H9 (cell line): ENCODE results near the gene ONECUT3. TPM values are rescaled to one million over a fixed set of nuclear protein-coding genes. Genes with fewer than 3 reads are reported as not detected.
"Not testable (repeated sequence)": the region's sequence is repeated elsewhere in the genome, so short reads cannot be mapped to it uniquely, and the experiment has no call there.

ENCODE experiments used
- DNase-seq: peaks from one replicate; pipeline ENCODE4 v3.0.0-alpha.2; 2017
- H2AFZ ChIP-seq: one replicate; pipeline ENCODE4 v1.6.1; 2013; ENCODE audit warnings: mild to moderate bottlenecking, low read length, control low read depth, moderate library complexity
- H2AK5ac ChIP-seq: 2 replicates; pipeline ENCODE4 v1.6.1; 2013; ENCODE audit warnings: low read length, control low read depth, mixed read lengths; ENCODE audit not compliant: insufficient read length
- H2BK120ac ChIP-seq: one replicate; pipeline ENCODE4 v1.6.1; 2013; ENCODE audit warnings: low read depth, mild to moderate bottlenecking, low read length, control low read depth, inconsistent platforms; ENCODE audit not compliant: poor library complexity, severe bottlenecking
- H2BK12ac ChIP-seq: 2 replicates; pipeline ENCODE4 v1.6.1; 2013; ENCODE audit warnings: low read length, control low read depth, mixed read lengths, low read depth; ENCODE audit not compliant: insufficient read length
- H2BK15ac ChIP-seq: 2 replicates; pipeline ENCODE4 v1.6.1; 2013; ENCODE audit warnings: low read depth, low read length, control low read depth
- H2BK20ac ChIP-seq: one replicate; pipeline ENCODE4 v1.6.1; 2013; ENCODE audit warnings: low read depth, mild to moderate bottlenecking, low read length, control low read depth, inconsistent platforms; ENCODE audit not compliant: poor library complexity, severe bottlenecking
- H2BK5ac ChIP-seq: 2 replicates; pipeline ENCODE4 v1.6.1; 2013; ENCODE audit warnings: low read length, control low read depth, mixed read lengths; ENCODE audit not compliant: insufficient read length
- H3K14ac ChIP-seq: 2 replicates; pipeline ENCODE4 v1.6.1; 2013; ENCODE audit warnings: low read length, control low read depth; ENCODE audit not compliant: insufficient read depth
- H3K18ac ChIP-seq: 2 replicates; pipeline ENCODE4 v1.6.1; 2013; ENCODE audit warnings: low read depth, mild to moderate bottlenecking, mixed read lengths, low read length, control low read depth; ENCODE audit not compliant: insufficient read length
- H3K23ac ChIP-seq: 2 replicates; pipeline ENCODE4 v1.6.1; 2013; ENCODE audit warnings: low read length, control low read depth, mixed read lengths, low read depth; ENCODE audit not compliant: insufficient read length
- H3K23me2 ChIP-seq: 2 replicates; pipeline ENCODE4 v1.6.1; 2013; ENCODE audit warnings: low read depth, mild to moderate bottlenecking, mixed read lengths, low read length, control low read depth; ENCODE audit not compliant: insufficient read length, poor library complexity, severe bottlenecking
- H3K27ac ChIP-seq: 2 replicates; pipeline ENCODE4 v1.5.1; 2013; ENCODE audit warnings: low read length, control low read depth, mixed read lengths, low read depth; ENCODE audit not compliant: insufficient read length
- H3K27me3 ChIP-seq: 2 replicates; pipeline ENCODE4 v1.6.1; 2013; ENCODE audit warnings: low read length, control low read depth, inconsistent platforms; ENCODE audit not compliant: insufficient read depth
- H3K4ac ChIP-seq: 2 replicates; pipeline ENCODE4 v1.6.1; 2013; ENCODE audit warnings: low read depth, mild to moderate bottlenecking, control low read depth, inconsistent platforms, low read length, moderate library complexity
- H3K4me1 ChIP-seq: 2 replicates; pipeline ENCODE4 v1.6.1; 2013; ENCODE audit warnings: low read length, control low read depth, inconsistent platforms; ENCODE audit not compliant: insufficient read depth
- H3K4me2 ChIP-seq: 2 replicates; pipeline ENCODE4 v1.6.1; 2013; ENCODE audit warnings: low read length, control low read depth, mixed read lengths; ENCODE audit not compliant: insufficient read length, insufficient read depth
- H3K56ac ChIP-seq: 2 replicates; pipeline ENCODE4 v1.6.1; 2013; ENCODE audit warnings: low read depth, mild to moderate bottlenecking, mixed read lengths, low read length, control low read depth; ENCODE audit not compliant: insufficient read length
- H3K79me1 ChIP-seq: 2 replicates; pipeline ENCODE4 v1.6.1; 2013; ENCODE audit warnings: low read depth, mild to moderate bottlenecking, moderate library complexity, low read length, control low read depth, inconsistent platforms; ENCODE audit not compliant: insufficient read depth, poor library complexity, severe bottlenecking
- H3K79me2 ChIP-seq: 2 replicates; pipeline ENCODE4 v1.6.1; 2013; ENCODE audit warnings: low read length, control low read depth, inconsistent platforms; ENCODE audit not compliant: insufficient read depth
- H3K9ac ChIP-seq: 2 replicates; pipeline ENCODE4 v1.6.1; 2013; ENCODE audit warnings: low read length, control low read depth, mixed read lengths; ENCODE audit not compliant: insufficient read length; ENCODE audit errors: extremely low read depth
- H3K9me3 ChIP-seq: one replicate; pipeline ENCODE4 v1.6.1; 2013; ENCODE audit warnings: low read depth, low read length, inconsistent platforms; ENCODE audit not compliant: control insufficient read depth
- H3T11ph ChIP-seq: one replicate; pipeline ENCODE4 v1.6.1; 2013; ENCODE audit warnings: mild to moderate bottlenecking, low read length, control low read depth, inconsistent platforms
- H4K20me1 ChIP-seq: one replicate; pipeline ENCODE4 v1.6.1; 2013; ENCODE audit not compliant: control insufficient read depth, insufficient read length, insufficient read depth
- H4K5ac ChIP-seq: 2 replicates; pipeline ENCODE4 v1.6.1; 2013; ENCODE audit warnings: low read depth, mild to moderate bottlenecking, mixed read lengths, low read length, control low read depth; ENCODE audit not compliant: insufficient read length
- H4K8ac ChIP-seq: replicated peaks from 2 replicates; pipeline ENCODE4 v1.6.1; 2013; ENCODE audit warnings: low read length, control low read depth, mixed read lengths, low read depth; ENCODE audit not compliant: insufficient read length
- H4K91ac ChIP-seq: 2 replicates; pipeline ENCODE4 v1.6.1; 2013; ENCODE audit warnings: low read depth, mild to moderate bottlenecking, moderate library complexity, mixed read lengths, low read length, control low read depth; ENCODE audit not compliant: insufficient read length
- H3K27ac Mint-ChIP-seq, 3 experiments: 2 replicates in 2 of 3; 3 replicates in 1 of 3; pipeline ENCODE4 v1.8.0; 2020 to 2021; ENCODE audit warnings: mixed read lengths in 3 of 3, mild to moderate bottlenecking in 1 of 3, moderate library complexity in 1 of 3
- H3K27me3 Mint-ChIP-seq: 2 replicates; pipeline ENCODE4 v1.8.0; 2021; ENCODE audit warnings: low read depth, mild to moderate bottlenecking, moderate library complexity, mixed read lengths
- H3K36me3 Mint-ChIP-seq, 3 experiments: 2 replicates in 2 of 3; 3 replicates in 1 of 3; pipeline ENCODE4 v1.8.0; 2020 to 2021; ENCODE audit warnings: low read depth in 3 of 3, mixed read lengths in 3 of 3; ENCODE audit not compliant: insufficient read depth in 1 of 3
- H3K4me1 Mint-ChIP-seq, 2 experiments: 2 replicates each; pipeline ENCODE4 v1.8.0; 2020; ENCODE audit warnings: mixed read lengths in 2 of 2
- H3K4me3 Mint-ChIP-seq, 2 experiments: 2 replicates in 1 of 2; 3 replicates in 1 of 2; pipeline ENCODE4 v1.8.0; 2020 to 2021; ENCODE audit warnings: mild to moderate bottlenecking in 2 of 2, mixed read lengths in 2 of 2, moderate library complexity in 1 of 2
- H3K9me3 Mint-ChIP-seq, 2 experiments: 2 replicates in 1 of 2; 3 replicates in 1 of 2; pipeline ENCODE4 v1.8.0; 2020; ENCODE audit warnings: mild to moderate bottlenecking in 2 of 2, mixed read lengths in 2 of 2, moderate library complexity in 1 of 2
- WGBS: extraction: QIAGEN DNeasy Blood & Tissue Kit; methylation state at CpG from one replicate; pipeline ENCODE4 v1.1.7; 2013; ENCODE audit warnings: missing lambda C conversion rate, low lambda C conversion rate, mixed read lengths; ENCODE audit not compliant: insufficient read length; ENCODE audit errors: extremely low coverage; 5-methylcytosine and 5-hydroxymethylcytosine counted together
- total RNA-seq: library from RNA; stranded (reverse); gene quantifications from 2 replicates; pipeline ENCODE4 v1.2.1, GENCODE V29; 2021
- TF ChIP-seq, protein P1 (sequence below): fragments of 200-600 bp; sonication (generic); conservative IDR thresholded peaks from 3 replicates; pipeline ENCODE4 v1.8.0; 2021; ENCODE audit warnings: antibody characterized with exemption, mild to moderate bottlenecking

ONECUT3 gene
- total RNA-seq, 1 experiment from 2014 or later = 0.04 TPM

DNA sequence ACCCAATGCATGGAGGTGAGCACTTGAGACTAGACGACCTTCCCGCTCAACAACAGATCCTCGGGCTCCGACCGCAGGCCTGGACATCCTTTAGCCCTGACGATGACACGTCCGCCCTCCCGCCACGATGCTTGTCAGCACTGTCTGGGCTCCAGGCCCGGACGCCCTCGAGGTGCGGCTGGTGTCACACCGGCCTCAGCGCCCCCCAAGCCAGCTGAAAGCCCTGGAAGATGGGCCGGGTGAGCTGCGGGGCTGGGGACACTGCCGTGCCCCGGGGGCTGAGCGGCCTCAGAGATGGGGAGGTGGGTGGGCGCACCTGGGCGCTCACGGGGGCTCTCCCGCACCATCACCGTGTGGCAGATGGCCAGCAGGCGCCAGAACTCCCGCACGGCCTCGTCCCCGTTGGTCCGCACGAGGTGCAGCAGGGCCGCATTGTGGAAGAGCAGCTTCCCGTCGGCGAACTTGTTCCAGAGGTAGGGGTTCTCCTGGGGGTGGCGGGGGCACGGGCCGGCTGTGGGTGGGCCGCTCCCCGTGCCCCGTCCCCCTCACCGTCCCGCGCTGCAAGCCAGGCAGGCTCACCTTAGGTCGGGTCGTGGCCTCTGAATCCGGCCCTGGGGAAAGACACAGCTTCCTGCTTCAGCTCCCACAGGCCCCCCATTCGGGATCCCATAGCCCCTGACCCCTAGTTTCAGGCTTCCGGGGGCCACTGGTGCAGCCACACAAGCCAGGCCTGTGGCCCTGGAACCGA lies 43.3 kb downstream of the ONECUT3 start:
- H3K4me1 Mint-ChIP-seq = peaks cover 8 to 12% of the 10 kb centered on the region in 2 experiments
- Histone ChIP-seq H2AK5ac (no peak overlapping the region), H3K27me3 (no peaks in the 10 kb centered on the region), H3K14ac (no peak overlapping the region), H3K23me2 (no peaks in the 10 kb centered on the region), H4K5ac (no peak overlapping the region), H3K79me1 (no peaks in the 10 kb centered on the region), H3K56ac (no peak overlapping the region), H3K23ac (no peak overlapping the region), H3K27ac (no peak overlapping the region), H3K18ac (no peak overlapping the region), H2BK20ac (no peak overlapping the region), H4K8ac (no peak overlapping the region), H3K4me2 (no peak overlapping the region), H3K4ac (no peak overlapping the region), H2BK120ac (no peak overlapping the region), H2BK15ac (no peak overlapping the region), H2AFZ (no peak overlapping the region), H4K91ac (no peak overlapping the region), H2BK5ac (no peak overlapping the region), H3K79me2 (no peaks in the 10 kb centered on the region), H4K20me1 (no peaks in the 10 kb centered on the region), H3K9ac (no peak overlapping the region), H3K4me1 (0 out of 2 replicates have a peak, but pooled peaks cover 2% of the 10 kb centered on the region), H3T11ph (no peak overlapping the region), H3K9me3 (no peaks in the 10 kb centered on the region), H2BK12ac (no peak overlapping the region)
- no peak overlapping the region for H3K4me3 Mint-ChIP-seq
- H3K36me3 Mint-ChIP-seq = peaks cover 0 to 5% (median 3%) of the 10 kb centered on the region in 3 experiments; a peak in 3 of 7 replicates
- no CpG with 5 or more reads among the region's 52 CpGs for WGBS
- TF ChIP-seq, protein P1, sequence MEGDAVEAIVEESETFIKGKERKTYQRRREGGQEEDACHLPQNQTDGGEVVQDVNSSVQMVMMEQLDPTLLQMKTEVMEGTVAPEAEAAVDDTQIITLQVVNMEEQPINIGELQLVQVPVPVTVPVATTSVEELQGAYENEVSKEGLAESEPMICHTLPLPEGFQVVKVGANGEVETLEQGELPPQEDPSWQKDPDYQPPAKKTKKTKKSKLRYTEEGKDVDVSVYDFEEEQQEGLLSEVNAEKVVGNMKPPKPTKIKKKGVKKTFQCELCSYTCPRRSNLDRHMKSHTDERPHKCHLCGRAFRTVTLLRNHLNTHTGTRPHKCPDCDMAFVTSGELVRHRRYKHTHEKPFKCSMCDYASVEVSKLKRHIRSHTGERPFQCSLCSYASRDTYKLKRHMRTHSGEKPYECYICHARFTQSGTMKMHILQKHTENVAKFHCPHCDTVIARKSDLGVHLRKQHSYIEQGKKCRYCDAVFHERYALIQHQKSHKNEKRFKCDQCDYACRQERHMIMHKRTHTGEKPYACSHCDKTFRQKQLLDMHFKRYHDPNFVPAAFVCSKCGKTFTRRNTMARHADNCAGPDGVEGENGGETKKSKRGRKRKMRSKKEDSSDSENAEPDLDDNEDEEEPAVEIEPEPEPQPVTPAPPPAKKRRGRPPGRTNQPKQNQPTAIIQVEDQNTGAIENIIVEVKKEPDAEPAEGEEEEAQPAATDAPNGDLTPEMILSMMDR = no peak
- DNase-seq = no peak
- no peak overlapping the region for H3K27ac Mint-ChIP-seq
- H3K9me3 Mint-ChIP-seq = peaks cover under 1 to 2% of the 10 kb centered on the region in 2 experiments; a peak in 2 of 5 replicates
- peaks cover 8% of the 10 kb centered on the region for H3K27me3 Mint-ChIP-seq

DNA sequence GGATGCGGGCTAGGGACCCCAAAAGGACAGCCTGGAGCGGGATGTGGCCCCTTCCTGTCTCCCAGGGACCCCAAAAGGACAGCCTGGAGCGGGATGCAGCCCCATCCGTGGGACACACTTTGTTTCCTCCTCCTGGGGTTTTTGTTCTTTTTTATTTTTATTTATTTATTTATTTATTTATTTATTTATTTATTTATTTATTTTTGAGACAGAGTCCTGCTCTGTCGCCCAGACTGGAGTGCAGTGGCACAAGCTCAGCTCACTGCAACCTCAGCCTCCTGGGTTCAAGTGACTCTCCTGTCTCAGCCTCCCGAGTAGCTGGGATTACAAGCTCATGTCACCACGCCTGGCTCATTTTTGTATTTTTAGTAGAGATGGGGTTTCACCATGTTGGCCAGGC lies 44.0 kb downstream of the ONECUT3 start:
- H3T11ph ChIP-seq, H3K18ac ChIP-seq, H3K79me1 ChIP-seq, H4K20me1 ChIP-seq, H3K27ac Mint-ChIP-seq, H3K9ac ChIP-seq, H2BK20ac ChIP-seq, H3K36me3 Mint-ChIP-seq, H3K9me3 ChIP-seq, DNase-seq, H3K4me1 ChIP-seq, H3K4ac ChIP-seq, H3K56ac ChIP-seq, H2AK5ac ChIP-seq, H3K27ac ChIP-seq, H2BK12ac ChIP-seq, H2BK5ac ChIP-seq, H3K23me2 ChIP-seq, H3K27me3 ChIP-seq, H3K27me3 Mint-ChIP-seq, H4K5ac ChIP-seq, H2AFZ ChIP-seq, H3K9me3 Mint-ChIP-seq, H3K79me2 ChIP-seq, H4K91ac ChIP-seq, H4K8ac ChIP-seq, H3K23ac ChIP-seq, H2BK15ac ChIP-seq, H3K4me3 Mint-ChIP-seq, H3K14ac ChIP-seq, H2BK120ac ChIP-seq, H3K4me2 ChIP-seq: not testable (repeated sequence)
- no CpG with 5 or more reads among the region's 7 CpGs for WGBS
- peaks cover 8 to 12% of the 10 kb centered on the region in 2 experiments for H3K4me1 Mint-ChIP-seq
